ENCODE measurements around the gene DOCK2. TPM values are rescaled to one million over a fixed set of nuclear protein-coding genes. Genes with fewer than 3 reads are reported as not detected.

Gene DOCK2
- polyA plus RNA-seq, 1 donor (not counting 4 experiments of a cell fraction or from before 2014, with no cell fraction given) = 0.21 TPM

DNA sequence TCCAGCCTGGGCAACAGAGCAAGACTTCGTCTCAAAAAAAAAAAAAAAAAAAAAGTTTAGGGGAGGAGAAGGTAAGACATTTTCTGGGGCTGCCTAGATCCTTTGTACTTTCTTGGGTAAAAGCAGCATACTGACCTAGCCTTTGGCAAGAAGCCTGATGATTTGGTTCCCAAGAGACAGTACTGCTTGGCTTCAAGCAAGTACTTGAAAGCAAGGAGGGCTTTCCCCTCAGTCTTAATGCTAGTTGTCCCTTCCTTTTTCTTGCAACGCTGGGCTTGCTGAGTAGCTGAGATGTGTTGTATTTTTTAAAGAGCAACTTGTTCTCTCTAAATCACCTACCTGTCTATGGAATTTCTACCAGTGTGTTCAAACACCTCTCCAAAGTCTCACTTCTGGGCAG is 267.0 kb downstream of the DOCK2 start:
- no peak for DNase-seq (ENCODE audit: low read depth, low spot score)
- Histone ChIP-seq H3K9ac (ENCODE audit: control insufficient read depth, extremely low read depth, insufficient read depth, low read length) (no peak overlapping the region), H3K27me3 (ENCODE audit: control insufficient read depth, extremely low read depth, insufficient read depth, low read length) (no peaks in the 10 kb centered on the region), H2AFZ (ENCODE audit: control insufficient read depth, low read length) (no peak overlapping the region), H3K9me3 (ENCODE audit: control insufficient read depth, low read depth, low read length) (no peaks in the 10 kb centered on the region), H3K36me3 (ENCODE audit: control insufficient read depth in 2 of 2, extremely low read depth in 1 of 2, insufficient read depth in 2 of 2, low read length in 2 of 2) (no peaks in the 10 kb centered on the region), H4K20me1 (ENCODE audit: control insufficient read depth, extremely low read depth, insufficient read depth, low read length) (no peaks in the 10 kb centered on the region), H3K4me3 (ENCODE audit: control insufficient read depth in 2 of 3, extremely low read depth in 1 of 3, insufficient read depth in 2 of 3, low read depth in 1 of 3, low read length in 3 of 3) (no peak overlapping the region), H3K4me2 (ENCODE audit: control insufficient read depth, extremely low read depth, insufficient read depth, low read depth, low read length) (no peak overlapping the region), H3K79me2 (ENCODE audit: control insufficient read depth, insufficient read depth, low read length) (no peaks in the 10 kb centered on the region), H3K27ac (ENCODE audit: control insufficient read depth, insufficient read depth, low read length) (no peak overlapping the region), H3K9me1 (ENCODE audit: control insufficient read depth, extremely low read depth, insufficient read depth, low read length) (no peaks in the 10 kb centered on the region), H3K4me1 (ENCODE audit: control insufficient read depth, extremely low read depth, insufficient read depth, low read length) (no peaks in the 10 kb centered on the region)
- TF ChIP-seq CTCF (optimal IDR thresholded peaks at IDR 0.05 in 1 of 3, IDR thresholded peaks at IDR 0.05 in 1 of 3, conservative IDR thresholded peaks at IDR 0.05 in 1 of 3; ENCODE audit: extremely low read depth in 1 of 3, insufficient read depth in 2 of 3, low read length in 3 of 3) (no peak), EZH2 (IDR thresholded peaks at IDR 0.05; ENCODE audit: low read length) (no peak)
- dilution Hi-C loops (cut with MboI; ENCODE audit: extremely low pct_ligation_motif_present, low sequenced_read_pairs) = no loop called here
- no peak for FAIRE-seq

DNA sequence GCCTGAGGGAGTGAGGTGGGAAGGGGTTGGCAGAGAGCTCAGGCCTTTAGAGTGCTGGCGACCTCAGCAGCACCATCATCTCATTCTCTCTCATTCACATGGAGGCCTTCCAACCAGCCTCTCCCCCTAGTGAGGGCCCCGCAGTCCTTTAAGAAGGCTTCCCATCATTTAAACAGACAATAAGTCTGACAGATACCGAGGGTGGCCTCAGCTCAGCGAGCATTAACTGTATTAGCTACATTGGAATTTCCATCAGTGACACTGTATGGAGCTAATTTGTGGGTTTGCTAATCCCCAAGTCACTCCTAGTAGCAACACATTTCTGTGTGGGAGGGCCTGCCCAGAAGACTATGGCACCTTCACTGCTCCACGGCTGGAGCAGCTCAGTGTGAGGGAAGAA is 267.4 kb downstream of the DOCK2 start:
- Histone ChIP-seq H2AFZ (ENCODE audit: control insufficient read depth, low read length) (no peak overlapping the region), H4K20me1 (ENCODE audit: control insufficient read depth, extremely low read depth, insufficient read depth, low read length) (no peaks in the 10 kb centered on the region), H3K9me1 (ENCODE audit: control insufficient read depth, extremely low read depth, insufficient read depth, low read length) (no peaks in the 10 kb centered on the region), H3K4me3 (ENCODE audit: control insufficient read depth in 2 of 3, extremely low read depth in 1 of 3, insufficient read depth in 2 of 3, low read depth in 1 of 3, low read length in 3 of 3) (no peak overlapping the region), H3K79me2 (ENCODE audit: control insufficient read depth, insufficient read depth, low read length) (no peaks in the 10 kb centered on the region), H3K9ac (ENCODE audit: control insufficient read depth, extremely low read depth, insufficient read depth, low read length) (no peak overlapping the region), H3K4me1 (ENCODE audit: control insufficient read depth, extremely low read depth, insufficient read depth, low read length) (no peaks in the 10 kb centered on the region), H3K27ac (ENCODE audit: control insufficient read depth, insufficient read depth, low read length) (no peak overlapping the region), H3K36me3 (ENCODE audit: control insufficient read depth in 2 of 2, extremely low read depth in 1 of 2, insufficient read depth in 2 of 2, low read length in 2 of 2) (no peaks in the 10 kb centered on the region), H3K27me3 (ENCODE audit: control insufficient read depth, extremely low read depth, insufficient read depth, low read length) (no peaks in the 10 kb centered on the region), H3K4me2 (ENCODE audit: control insufficient read depth, extremely low read depth, insufficient read depth, low read depth, low read length) (no peak overlapping the region), H3K9me3 (ENCODE audit: control insufficient read depth, low read depth, low read length) (no peaks in the 10 kb centered on the region)
- dilution Hi-C loops (cut with MboI; ENCODE audit: extremely low pct_ligation_motif_present, low sequenced_read_pairs) = no loop called here
- DNase-seq (ENCODE audit: low read depth, low spot score) = no peak
- no peak for FAIRE-seq
- TF ChIP-seq CTCF (optimal IDR thresholded peaks at IDR 0.05 in 1 of 3, IDR thresholded peaks at IDR 0.05 in 1 of 3, conservative IDR thresholded peaks at IDR 0.05 in 1 of 3; ENCODE audit: extremely low read depth in 1 of 3, insufficient read depth in 2 of 3, low read length in 3 of 3) (no peak), EZH2 (IDR thresholded peaks at IDR 0.05; ENCODE audit: low read length) (no peak)

Data from keratinocyte (primary cell).